GM23338 (cell line): ENCODE results near the gene RAB31. TPM values are rescaled to one million over a fixed set of nuclear protein-coding genes. Genes with fewer than 3 reads are reported as not detected.

Experiments
- ATAC-seq: fragments of 200-7000 bp; cut with Tn5 transposase; 3 replicates; pipeline ENCODE4 v1.9.1; 2020
- DNase-seq: peaks from one replicate; pipeline ENCODE4 v3.0.0-alpha.2; 2015; ENCODE audit warnings: low spot score
- H2AFZ ChIP-seq: fragments of 200-600 bp; sonication (generic); 2 replicates; pipeline ENCODE4 v1.8.0; 2016; ENCODE audit warnings: antibody characterized with exemption, mild to moderate bottlenecking, moderate library complexity
- H3F3A ChIP-seq: fragments of 200-600 bp; sonication (generic); replicated peaks from 2 replicates; pipeline ENCODE4 v1.8.0; 2017; ENCODE audit warnings: antibody characterized with exemption, mixed run types, low read depth
- H3K27ac ChIP-seq: fragments of 200-600 bp; sonication (generic); 2 replicates; pipeline ENCODE4 v1.6.1; 2016; ENCODE audit warnings: low read depth
- H3K27me3 ChIP-seq: fragments of 200-600 bp; sonication (generic); 2 replicates; pipeline ENCODE4 v1.8.0; 2016; ENCODE audit warnings: mild to moderate bottlenecking, mixed run types, moderate library complexity; ENCODE audit not compliant: insufficient read depth
- H3K36me3 ChIP-seq: fragments of 200-600 bp; sonication (generic); 2 replicates; pipeline ENCODE4 v1.8.0; 2016; ENCODE audit warnings: mild to moderate bottlenecking; ENCODE audit not compliant: insufficient read depth
- H3K4me1 ChIP-seq: fragments of 200-600 bp; sonication (generic); 2 replicates; pipeline ENCODE4 v1.8.0; 2016; ENCODE audit warnings: mild to moderate bottlenecking, moderate library complexity; ENCODE audit not compliant: insufficient read depth
- H3K4me2 ChIP-seq: fragments of 200-600 bp; sonication (generic); 2 replicates; pipeline ENCODE4 v1.7.1; 2017; ENCODE audit warnings: mixed run types
- H3K4me3 ChIP-seq: fragments of 200-600 bp; sonication (generic); 2 replicates; pipeline ENCODE4 v1.6.1; 2016; ENCODE audit warnings: mixed run types
- H3K79me2 ChIP-seq: fragments of 200-600 bp; sonication (generic); replicated peaks from 2 replicates; pipeline ENCODE4 v1.8.0; 2017; ENCODE audit warnings: mild to moderate bottlenecking; ENCODE audit not compliant: insufficient read depth
- H3K9me2 ChIP-seq: fragments of 200-600 bp; sonication (generic); 2 replicates; pipeline ENCODE4 v1.8.0; 2017; ENCODE audit not compliant: insufficient read depth
- H4K20me1 ChIP-seq: fragments of 200-600 bp; sonication (generic); replicated peaks from 2 replicates; pipeline ENCODE4 v1.8.0; 2017; ENCODE audit warnings: mild to moderate bottlenecking; ENCODE audit not compliant: insufficient read depth
- H3K27ac Mint-ChIP-seq: 2 replicates; pipeline ENCODE4 v1.8.0; 2020; ENCODE audit warnings: inconsistent platforms, mild to moderate bottlenecking, moderate library complexity, mixed read lengths
- H3K27me3 Mint-ChIP-seq: 3 replicates; pipeline ENCODE4 v1.8.0; 2022; ENCODE audit warnings: low read depth, mild to moderate bottlenecking, moderate library complexity, mixed read lengths, inconsistent platforms; ENCODE audit not compliant: insufficient read depth, poor library complexity
- H3K36me3 Mint-ChIP-seq: 3 replicates; pipeline ENCODE4 v1.8.0; 2021; ENCODE audit warnings: low read depth, mild to moderate bottlenecking, inconsistent platforms, moderate library complexity, mixed read lengths
- H3K4me1 Mint-ChIP-seq: 3 replicates; pipeline ENCODE4 v1.8.0; 2020; ENCODE audit warnings: mild to moderate bottlenecking, inconsistent platforms, mixed read lengths
- H3K4me3 Mint-ChIP-seq: 3 replicates; pipeline ENCODE4 v1.8.0; 2021; ENCODE audit warnings: moderate library complexity, mild to moderate bottlenecking, inconsistent platforms, mixed read lengths
- H3K9me3 Mint-ChIP-seq: 3 replicates; pipeline ENCODE4 v1.8.0; 2020; ENCODE audit warnings: moderate library complexity, mild to moderate bottlenecking, inconsistent platforms, mixed read lengths
- CREB1 ChIP-seq: fragments of 250-450 bp; sonication (Bioruptor Pico); IDR thresholded peaks from 2 replicates; pipeline ENCODE4 v1.5.0; 2020; ENCODE audit warnings: low read depth, mild to moderate bottlenecking, moderate library complexity
- EZH2 ChIP-seq: fragments of 200-600 bp; sonication (generic); IDR thresholded peaks from one replicate; pipeline ENCODE4 v1.8.0; 2017; ENCODE audit warnings: antibody characterized with exemption, mild to moderate bottlenecking, low read depth; ENCODE audit not compliant: unreplicated experiment
- EZH2phosphoT487 ChIP-seq: fragments of 200-600 bp; sonication (generic); IDR thresholded peaks from one replicate; pipeline ENCODE4 v1.8.1; 2018; ENCODE audit warnings: antibody characterized with exemption; ENCODE audit not compliant: unreplicated experiment
- NANOG ChIP-seq: IDR thresholded peaks from 2 replicates; pipeline ENCODE4 v1.6.1; 2016; ENCODE audit warnings: antibody characterized with exemption, borderline replicate concordance
- POLR2AphosphoS5 ChIP-seq: IDR thresholded peaks from 2 replicates; pipeline ENCODE4 v1.6.1; 2016; ENCODE audit warnings: antibody characterized with exemption, low read depth
- STAT1 ChIP-seq: IDR thresholded peaks from one replicate; pipeline ENCODE4 v1.6.1; 2016; ENCODE audit warnings: antibody characterized with exemption; ENCODE audit not compliant: unreplicated experiment
- ZNF114 ChIP-seq: fragments of 250-450 bp; sonication (Bioruptor Pico); IDR thresholded peaks from 2 replicates; pipeline ENCODE4 v1.5.0; 2020; ENCODE audit warnings: mild to moderate bottlenecking, moderate library complexity
- ZNF331 ChIP-seq: fragments of 250-450 bp; sonication (Bioruptor Pico); IDR thresholded peaks from 2 replicates; pipeline ENCODE4 v1.5.0; 2020; ENCODE audit warnings: low read depth, mild to moderate bottlenecking, moderate library complexity
- polyA plus RNA-seq: library from polyadenylated mRNA; unstranded; fragments of >200 nt; fragmentation: Nextera tagmentation; extraction: Ambion mirVana; gene quantifications from 2 replicates; pipeline ENCODE4 v1.2.1, GENCODE V29; 2016
- total RNA-seq: library from RNA; depleted of rRNA; stranded (reverse); fragments of >200 nt; shearing (Covaris generic); gene quantifications from 2 replicates; pipeline ENCODE4 v1.2.3, GENCODE V29; 2014
- TF ChIP-seq, protein P1 (sequence below), 2 experiments: fragments of 200-600 bp in 1 of 2; sonication (generic) in 1 of 2; conservative IDR thresholded peaks; 2 replicates each; pipeline versions ENCODE4 v1.5.1 to v1.6.1; 2016 to 2017; ENCODE audit warnings: antibody characterized with exemption in 2 of 2, low read depth in 2 of 2, mild to moderate bottlenecking in 2 of 2, moderate library complexity in 1 of 2
- TF ChIP-seq, protein P2 (sequence below): fragments of 250-450 bp; sonication (Bioruptor Pico); IDR thresholded peaks from 2 replicates; pipeline ENCODE4 v1.5.0; 2020; ENCODE audit warnings: mild to moderate bottlenecking, moderate library complexity
- TF ChIP-seq, protein P3 (sequence below): IDR thresholded peaks from one replicate; pipeline ENCODE4 v1.6.1; 2018; ENCODE audit warnings: antibody characterized with exemption; ENCODE audit not compliant: unreplicated experiment

Gene RAB31
- total and polyA plus RNA-seq, 2 experiments from 2014 or later = 33.8 to 46.1 TPM

DNA sequence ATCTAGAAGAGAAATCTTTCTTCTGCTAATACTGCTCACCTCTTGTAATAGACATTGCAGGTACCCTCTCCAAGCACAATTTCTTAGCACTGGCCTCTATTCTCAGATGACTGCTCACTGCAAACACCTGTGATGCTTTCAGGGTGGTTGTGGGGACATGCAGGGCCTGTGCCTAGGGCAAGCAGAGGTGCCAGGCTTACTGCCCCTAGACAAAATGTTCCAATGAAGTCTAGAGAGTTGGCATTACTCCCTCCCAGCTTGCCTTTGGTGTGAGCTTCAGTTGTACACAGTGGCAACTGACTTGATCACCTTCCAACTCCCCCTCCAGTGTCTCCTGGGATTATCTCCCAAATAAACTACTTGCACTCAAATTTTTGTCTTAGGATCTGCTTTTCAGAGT, 164.7 kb downstream of the RAB31 start (continued):
- TF ChIP-seq, protein P1, sequence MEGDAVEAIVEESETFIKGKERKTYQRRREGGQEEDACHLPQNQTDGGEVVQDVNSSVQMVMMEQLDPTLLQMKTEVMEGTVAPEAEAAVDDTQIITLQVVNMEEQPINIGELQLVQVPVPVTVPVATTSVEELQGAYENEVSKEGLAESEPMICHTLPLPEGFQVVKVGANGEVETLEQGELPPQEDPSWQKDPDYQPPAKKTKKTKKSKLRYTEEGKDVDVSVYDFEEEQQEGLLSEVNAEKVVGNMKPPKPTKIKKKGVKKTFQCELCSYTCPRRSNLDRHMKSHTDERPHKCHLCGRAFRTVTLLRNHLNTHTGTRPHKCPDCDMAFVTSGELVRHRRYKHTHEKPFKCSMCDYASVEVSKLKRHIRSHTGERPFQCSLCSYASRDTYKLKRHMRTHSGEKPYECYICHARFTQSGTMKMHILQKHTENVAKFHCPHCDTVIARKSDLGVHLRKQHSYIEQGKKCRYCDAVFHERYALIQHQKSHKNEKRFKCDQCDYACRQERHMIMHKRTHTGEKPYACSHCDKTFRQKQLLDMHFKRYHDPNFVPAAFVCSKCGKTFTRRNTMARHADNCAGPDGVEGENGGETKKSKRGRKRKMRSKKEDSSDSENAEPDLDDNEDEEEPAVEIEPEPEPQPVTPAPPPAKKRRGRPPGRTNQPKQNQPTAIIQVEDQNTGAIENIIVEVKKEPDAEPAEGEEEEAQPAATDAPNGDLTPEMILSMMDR (conservative IDR thresholded peaks at IDR 0.05; ENCODE audit: low read depth in 2 of 2) = no peak
- no peak for TF ChIP-seq STAT1

DNA sequence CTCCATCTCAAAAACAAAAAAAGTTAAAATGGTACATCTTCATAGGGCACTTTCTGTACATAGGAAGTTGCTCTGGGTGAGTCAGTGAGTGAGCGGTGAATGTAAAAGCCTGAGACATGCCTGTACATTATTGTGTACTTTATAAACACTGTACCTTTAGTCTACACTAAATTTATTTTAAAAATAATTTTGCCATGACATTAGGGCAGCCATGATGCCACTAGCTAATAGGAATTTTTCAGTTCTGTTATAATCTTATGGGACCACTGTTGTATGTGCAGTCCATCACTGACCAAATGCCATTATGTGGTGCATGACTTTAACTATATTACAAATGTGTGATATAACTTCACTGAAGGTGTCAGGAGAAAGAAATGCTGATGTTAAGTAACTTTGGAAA, 166.6 kb downstream of the RAB31 start:
- H3K36me3 ChIP-seq = no peaks in the 10 kb centered on the region
- Mint-ChIP-seq H3K4me1 (peaks cover 25% of the 10 kb centered on the region), H3K27me3 (peaks cover 7% of the 10 kb centered on the region), H3K36me3 (no peaks in the 10 kb centered on the region), H3K27ac (no peak overlapping the region), H3K9me3 (no peaks in the 10 kb centered on the region; the same call in 2 of the 3 replicates), H3K4me3 (no peak overlapping the region)
- ATAC-seq (no peak), DNase-seq (no peak)
- H3K9me2 ChIP-seq = peaks cover 4% of the 10 kb centered on the region; the same call in 1 of the 2 replicates
- H4K20me1 ChIP-seq = no peaks in the 10 kb centered on the region
- H3K79me2 ChIP-seq = no peaks in the 10 kb centered on the region
- no peak overlapping the region for H2AFZ ChIP-seq
- no peaks in the 10 kb centered on the region for H3K27me3 ChIP-seq
- no peak overlapping the region for H3K27ac ChIP-seq
- no peak overlapping the region for H3K4me3 ChIP-seq
- no peak overlapping the region for H3K4me2 ChIP-seq
- peaks cover 9% of the 10 kb centered on the region for H3K4me1 ChIP-seq
- H3F3A ChIP-seq = no peaks in the 10 kb centered on the region
- TF ChIP-seq CREB1 (no peak), ZNF114 (CRISPR knock-in tag) (no peak), ZNF331 (no peak), EZH2 (no peak), STAT1 (no peak), NANOG (no peak), POLR2AphosphoS5 (no peak), EZH2phosphoT487 (no peak)
- TF ChIP-seq, protein P2, sequence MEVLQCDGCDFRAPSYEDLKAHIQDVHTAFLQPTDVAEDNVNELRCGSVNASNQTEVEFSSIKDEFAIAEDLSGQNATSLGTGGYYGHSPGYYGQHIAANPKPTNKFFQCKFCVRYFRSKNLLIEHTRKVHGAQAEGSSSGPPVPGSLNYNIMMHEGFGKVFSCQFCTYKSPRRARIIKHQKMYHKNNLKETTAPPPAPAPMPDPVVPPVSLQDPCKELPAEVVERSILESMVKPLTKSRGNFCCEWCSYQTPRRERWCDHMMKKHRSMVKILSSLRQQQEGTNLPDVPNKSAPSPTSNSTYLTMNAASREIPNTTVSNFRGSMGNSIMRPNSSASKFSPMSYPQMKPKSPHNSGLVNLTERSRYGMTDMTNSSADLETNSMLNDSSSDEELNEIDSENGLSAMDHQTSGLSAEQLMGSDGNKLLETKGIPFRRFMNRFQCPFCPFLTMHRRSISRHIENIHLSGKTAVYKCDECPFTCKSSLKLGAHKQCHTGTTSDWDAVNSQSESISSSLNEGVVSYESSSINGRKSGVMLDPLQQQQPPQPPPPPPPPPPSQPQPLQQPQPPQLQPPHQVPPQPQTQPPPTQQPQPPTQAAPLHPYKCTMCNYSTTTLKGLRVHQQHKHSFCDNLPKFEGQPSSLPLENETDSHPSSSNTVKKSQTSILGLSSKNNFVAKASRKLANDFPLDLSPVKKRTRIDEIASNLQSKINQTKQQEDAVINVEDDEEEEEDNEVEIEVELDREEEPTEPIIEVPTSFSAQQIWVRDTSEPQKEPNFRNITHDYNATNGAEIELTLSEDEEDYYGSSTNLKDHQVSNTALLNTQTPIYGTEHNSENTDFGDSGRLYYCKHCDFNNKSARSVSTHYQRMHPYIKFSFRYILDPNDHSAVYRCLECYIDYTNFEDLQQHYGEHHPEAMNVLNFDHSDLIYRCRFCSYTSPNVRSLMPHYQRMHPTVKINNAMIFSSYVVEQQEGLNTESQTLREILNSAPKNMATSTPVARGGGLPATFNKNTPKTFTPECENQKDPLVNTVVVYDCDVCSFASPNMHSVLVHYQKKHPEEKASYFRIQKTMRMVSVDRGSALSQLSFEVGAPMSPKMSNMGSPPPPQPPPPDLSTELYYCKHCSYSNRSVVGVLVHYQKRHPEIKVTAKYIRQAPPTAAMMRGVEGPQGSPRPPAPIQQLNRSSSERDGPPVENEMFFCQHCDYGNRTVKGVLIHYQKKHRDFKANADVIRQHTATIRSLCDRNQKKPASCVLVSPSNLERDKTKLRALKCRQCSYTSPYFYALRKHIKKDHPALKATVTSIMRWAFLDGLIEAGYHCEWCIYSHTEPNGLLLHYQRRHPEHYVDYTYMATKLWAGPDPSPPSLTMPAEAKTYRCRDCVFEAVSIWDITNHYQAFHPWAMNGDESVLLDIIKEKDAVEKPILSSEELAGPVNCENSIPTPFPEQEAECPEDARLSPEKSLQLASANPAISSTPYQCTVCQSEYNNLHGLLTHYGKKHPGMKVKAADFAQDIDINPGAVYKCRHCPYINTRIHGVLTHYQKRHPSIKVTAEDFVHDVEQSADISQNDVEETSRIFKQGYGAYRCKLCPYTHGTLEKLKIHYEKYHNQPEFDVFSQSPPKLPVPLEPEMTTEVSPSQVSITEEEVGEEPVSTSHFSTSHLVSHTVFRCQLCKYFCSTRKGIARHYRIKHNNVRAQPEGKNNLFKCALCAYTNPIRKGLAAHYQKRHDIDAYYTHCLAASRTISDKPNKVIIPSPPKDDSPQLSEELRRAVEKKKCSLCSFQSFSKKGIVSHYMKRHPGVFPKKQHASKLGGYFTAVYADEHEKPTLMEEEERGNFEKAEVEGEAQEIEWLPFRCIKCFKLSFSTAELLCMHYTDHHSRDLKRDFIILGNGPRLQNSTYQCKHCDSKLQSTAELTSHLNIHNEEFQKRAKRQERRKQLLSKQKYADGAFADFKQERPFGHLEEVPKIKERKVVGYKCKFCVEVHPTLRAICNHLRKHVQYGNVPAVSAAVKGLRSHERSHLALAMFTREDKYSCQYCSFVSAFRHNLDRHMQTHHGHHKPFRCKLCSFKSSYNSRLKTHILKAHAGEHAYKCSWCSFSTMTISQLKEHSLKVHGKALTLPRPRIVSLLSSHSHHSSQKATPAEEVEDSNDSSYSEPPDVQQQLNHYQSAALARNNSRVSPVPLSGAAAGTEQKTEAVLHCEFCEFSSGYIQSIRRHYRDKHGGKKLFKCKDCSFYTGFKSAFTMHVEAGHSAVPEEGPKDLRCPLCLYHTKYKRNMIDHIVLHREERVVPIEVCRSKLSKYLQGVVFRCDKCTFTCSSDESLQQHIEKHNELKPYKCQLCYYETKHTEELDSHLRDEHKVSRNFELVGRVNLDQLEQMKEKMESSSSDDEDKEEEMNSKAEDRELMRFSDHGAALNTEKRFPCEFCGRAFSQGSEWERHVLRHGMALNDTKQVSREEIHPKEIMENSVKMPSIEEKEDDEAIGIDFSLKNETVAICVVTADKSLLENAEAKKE (CRISPR knock-in tag) = no peak
- TF ChIP-seq, protein P3, sequence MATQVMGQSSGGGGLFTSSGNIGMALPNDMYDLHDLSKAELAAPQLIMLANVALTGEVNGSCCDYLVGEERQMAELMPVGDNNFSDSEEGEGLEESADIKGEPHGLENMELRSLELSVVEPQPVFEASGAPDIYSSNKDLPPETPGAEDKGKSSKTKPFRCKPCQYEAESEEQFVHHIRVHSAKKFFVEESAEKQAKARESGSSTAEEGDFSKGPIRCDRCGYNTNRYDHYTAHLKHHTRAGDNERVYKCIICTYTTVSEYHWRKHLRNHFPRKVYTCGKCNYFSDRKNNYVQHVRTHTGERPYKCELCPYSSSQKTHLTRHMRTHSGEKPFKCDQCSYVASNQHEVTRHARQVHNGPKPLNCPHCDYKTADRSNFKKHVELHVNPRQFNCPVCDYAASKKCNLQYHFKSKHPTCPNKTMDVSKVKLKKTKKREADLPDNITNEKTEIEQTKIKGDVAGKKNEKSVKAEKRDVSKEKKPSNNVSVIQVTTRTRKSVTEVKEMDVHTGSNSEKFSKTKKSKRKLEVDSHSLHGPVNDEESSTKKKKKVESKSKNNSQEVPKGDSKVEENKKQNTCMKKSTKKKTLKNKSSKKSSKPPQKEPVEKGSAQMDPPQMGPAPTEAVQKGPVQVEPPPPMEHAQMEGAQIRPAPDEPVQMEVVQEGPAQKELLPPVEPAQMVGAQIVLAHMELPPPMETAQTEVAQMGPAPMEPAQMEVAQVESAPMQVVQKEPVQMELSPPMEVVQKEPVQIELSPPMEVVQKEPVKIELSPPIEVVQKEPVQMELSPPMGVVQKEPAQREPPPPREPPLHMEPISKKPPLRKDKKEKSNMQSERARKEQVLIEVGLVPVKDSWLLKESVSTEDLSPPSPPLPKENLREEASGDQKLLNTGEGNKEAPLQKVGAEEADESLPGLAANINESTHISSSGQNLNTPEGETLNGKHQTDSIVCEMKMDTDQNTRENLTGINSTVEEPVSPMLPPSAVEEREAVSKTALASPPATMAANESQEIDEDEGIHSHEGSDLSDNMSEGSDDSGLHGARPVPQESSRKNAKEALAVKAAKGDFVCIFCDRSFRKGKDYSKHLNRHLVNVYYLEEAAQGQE = no peak
- TF ChIP-seq, protein P1 (conservative IDR thresholded peaks at IDR 0.05; ENCODE audit: low read depth in 2 of 2) = no peak
